ENCODE data around the gene KCNMA1. TPM values are rescaled to one million over a fixed set of nuclear protein-coding genes. Genes with fewer than 3 reads are reported as not detected.

KCNMA1 gene
- total RNA-seq, 1 donor from 2014 or later: 87.6 TPM

- no peak for TF ChIP-seq CTCF (IDR thresholded peaks at IDR 0.05)
- no peak for DNase-seq (ENCODE audit: low spot score)
- H3K27me3 Mint-ChIP-seq (ENCODE audit: low read depth): no peaks in the 10 kb centered on the region
- peaks cover 3% of the 10 kb centered on the region for H3K4me1 Mint-ChIP-seq (ENCODE audit: low read depth)
- no peak overlapping the region for H3K4me3 Mint-ChIP-seq (ENCODE audit: unreplicated experiment)
- H3K9me3 Mint-ChIP-seq (ENCODE audit: low read depth): no peaks in the 10 kb centered on the region
- peaks cover 2% of the 10 kb centered on the region for H3K36me3 Mint-ChIP-seq (ENCODE audit: low read depth)
- no peak overlapping the region for H3K27ac Mint-ChIP-seq (ENCODE audit: unreplicated experiment)
These were observed 756.0 kb downstream of the KCNMA1 start for GRCh38 chr10:76881477-76882220.

- Mint-ChIP-seq H3K9me3 (ENCODE audit: low read depth) (no peaks in the 10 kb centered on the region), H3K36me3 (ENCODE audit: low read depth) (peaks cover 2% of the 10 kb centered on the region), H3K4me3 (ENCODE audit: unreplicated experiment) (no peak overlapping the region), H3K4me1 (ENCODE audit: low read depth) (peaks cover 3% of the 10 kb centered on the region), H3K27me3 (ENCODE audit: low read depth) (no peaks in the 10 kb centered on the region), H3K27ac (ENCODE audit: unreplicated experiment) (no peak overlapping the region)
- no peak for TF ChIP-seq CTCF (IDR thresholded peaks at IDR 0.05)
- DNase-seq (ENCODE audit: low spot score): no peak
These were observed 756.7 kb downstream of the KCNMA1 start for GRCh38 chr10:76880931-76881330.

GRCh38 chr10:76879116-76879913, 758.3 kb downstream of the KCNMA1 start:
- no peak overlapping the region for H3K27ac Mint-ChIP-seq (ENCODE audit: unreplicated experiment)
- no peaks in the 10 kb centered on the region for H3K27me3 Mint-ChIP-seq (ENCODE audit: low read depth)
- DNase-seq (ENCODE audit: low spot score): no peak
- no peak overlapping the region for H3K4me3 Mint-ChIP-seq (ENCODE audit: unreplicated experiment)
- no peaks in the 10 kb centered on the region for H3K36me3 Mint-ChIP-seq (ENCODE audit: low read depth)
- H3K9me3 Mint-ChIP-seq (ENCODE audit: low read depth): no peaks in the 10 kb centered on the region
- H3K4me1 Mint-ChIP-seq (ENCODE audit: low read depth): peaks cover 8% of the 10 kb centered on the region
- no peak for TF ChIP-seq CTCF (IDR thresholded peaks at IDR 0.05)

- Mint-ChIP-seq H3K27ac (ENCODE audit: unreplicated experiment) (no peak overlapping the region), H3K27me3 (ENCODE audit: low read depth) (no peaks in the 10 kb centered on the region), H3K36me3 (ENCODE audit: low read depth) (no peaks in the 10 kb centered on the region), H3K9me3 (ENCODE audit: low read depth) (no peaks in the 10 kb centered on the region), H3K4me1 (ENCODE audit: low read depth) (peaks cover 16% of the 10 kb centered on the region), H3K4me3 (ENCODE audit: unreplicated experiment) (no peak overlapping the region)
- no peak for DNase-seq (ENCODE audit: low spot score)
- TF ChIP-seq CTCF (IDR thresholded peaks at IDR 0.05): no peak
These were observed 759.1 kb downstream of the KCNMA1 start for GRCh38 chr10:76878514-76878913.

GRCh38 chr10:76874896-76875295, 762.7 kb downstream of the KCNMA1 start:
- no peaks in the 10 kb centered on the region for H3K36me3 Mint-ChIP-seq (ENCODE audit: low read depth)
- H3K4me3 Mint-ChIP-seq (ENCODE audit: unreplicated experiment): no peak overlapping the region
- no peaks in the 10 kb centered on the region for H3K27me3 Mint-ChIP-seq (ENCODE audit: low read depth)
- no peaks in the 10 kb centered on the region for H3K9me3 Mint-ChIP-seq (ENCODE audit: low read depth)
- DNase-seq (ENCODE audit: low spot score): no peak
- no peak for TF ChIP-seq CTCF (IDR thresholded peaks at IDR 0.05)
- peaks cover 13% of the 10 kb centered on the region for H3K4me1 Mint-ChIP-seq (ENCODE audit: low read depth)
- H3K27ac Mint-ChIP-seq (ENCODE audit: unreplicated experiment): no peak overlapping the region

Data from chondrocyte (in vitro differentiated cells).